Stomach smooth muscle (tissue), 2 donors: Measurements from ENCODE around the gene FRMD1.

Source experiments
- H3K27ac ChIP-seq: one replicate; pipeline ENCODE4 v1.7.0; 2013; ENCODE audit warnings: mild to moderate bottlenecking, low read length, inconsistent platforms
- H3K27me3 ChIP-seq, 2 donors: one replicate each; pipeline ENCODE4 v1.7.0; 2013; ENCODE audit warnings: low read length in 2 of 2; ENCODE audit not compliant: insufficient read depth in 2 of 2, control insufficient read depth in 1 of 2
- H3K36me3 ChIP-seq, 2 donors: one replicate each; pipeline ENCODE4 v1.7.0; 2013; ENCODE audit warnings: low read length in 2 of 2; ENCODE audit not compliant: control insufficient read depth in 2 of 2, insufficient read depth in 2 of 2
- H3K4me1 ChIP-seq: one replicate; pipeline ENCODE4 v1.7.0; 2013; ENCODE audit warnings: low read length; ENCODE audit not compliant: control insufficient read depth, insufficient read depth
- H3K4me3 ChIP-seq, 2 donors: one replicate each; pipeline ENCODE4 v1.7.0; 2013; ENCODE audit warnings: low read length in 2 of 2
- H3K9ac ChIP-seq, 2 donors: one replicate each; pipeline ENCODE4 v1.7.0; 2013; ENCODE audit warnings: low read length in 2 of 2, mild to moderate bottlenecking in 1 of 2
- H3K9me3 ChIP-seq, 2 donors: one replicate each; pipeline ENCODE4 v1.7.0; 2013; ENCODE audit warnings: low read length in 2 of 2; ENCODE audit not compliant: control insufficient read depth in 2 of 2
- donor health status: healthy.
- donor health status: Pancreatic carcinoma.

Gene FRMD1

GRCh38 chr6:168029459-168030217 lies 49.4 kb downstream of the FRMD1 start:
- Histone ChIP-seq H3K9ac (no peak overlapping the region), H3K27ac (no peak overlapping the region), H3K4me3 (no peak overlapping the region), H3K27me3 (peaks cover 0 to 6% of the 10 kb centered on the region in 2 donors), H3K9me3 (no peaks in the 10 kb centered on the region), H3K36me3 (no peaks in the 10 kb centered on the region), H3K4me1 (no peaks in the 10 kb centered on the region)

DNA sequence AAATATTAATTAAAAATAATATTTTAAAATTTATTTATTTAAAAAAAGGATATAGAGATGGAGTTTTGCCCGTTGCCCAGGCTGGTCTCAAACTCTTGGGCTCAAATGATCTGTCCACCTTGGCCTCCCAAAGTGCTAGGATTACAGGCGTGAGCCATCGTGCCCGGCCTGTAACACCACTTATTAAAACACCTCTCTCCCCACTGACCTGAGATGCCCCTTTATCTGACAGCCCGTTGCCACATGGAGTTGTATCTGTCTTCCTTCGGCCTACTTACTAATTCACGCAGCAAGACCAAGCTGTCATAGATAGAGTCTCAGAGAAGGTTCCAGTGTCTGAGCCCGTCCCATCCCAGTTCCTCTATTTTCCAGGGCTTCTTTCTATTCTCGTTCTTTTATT lies 50.8 kb downstream of the FRMD1 start:
- Histone ChIP-seq H3K9ac (no peak overlapping the region), H3K9me3 (no peaks in the 10 kb centered on the region), H3K36me3 (no peaks in the 10 kb centered on the region), H3K4me3 (no peak overlapping the region), H3K4me1 (no peaks in the 10 kb centered on the region), H3K27me3 (peaks cover 0 to 6% of the 10 kb centered on the region in 2 donors), H3K27ac (no peak overlapping the region)

DNA sequence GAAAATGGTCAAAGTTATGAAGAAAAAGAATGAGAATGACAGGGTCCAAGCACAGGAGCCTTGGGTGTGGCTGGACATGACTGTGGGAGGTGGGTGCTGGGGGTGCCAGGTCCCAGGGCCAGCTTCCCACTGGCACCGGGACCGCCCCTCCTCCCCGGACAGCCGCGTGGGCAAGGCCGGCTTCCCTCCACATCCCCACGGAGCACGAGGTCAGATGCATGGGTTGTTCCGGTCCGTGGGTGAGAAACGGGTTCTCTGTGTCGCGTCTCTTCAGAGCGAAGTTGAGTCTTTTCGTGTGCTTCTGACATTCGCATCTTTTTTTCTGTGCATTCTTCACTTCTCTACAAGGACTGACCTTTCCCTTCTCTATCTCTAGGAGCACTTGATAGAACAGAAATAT lies 51.5 kb downstream of the FRMD1 start:
- Histone ChIP-seq H3K9ac (no peak overlapping the region), H3K36me3 (no peaks in the 10 kb centered on the region)

GRCh38 chr6:168026925-168027324 lies 52.1 kb downstream of the FRMD1 start:
- no peak overlapping the region for H3K9ac ChIP-seq
- H3K9me3 ChIP-seq: no peaks in the 10 kb centered on the region
- H3K36me3 ChIP-seq: no peaks in the 10 kb centered on the region
- H3K4me1 ChIP-seq: no peaks in the 10 kb centered on the region
- H3K27ac ChIP-seq: no peak overlapping the region
- no peak overlapping the region for H3K4me3 ChIP-seq
- peaks cover 0 to 8% of the 10 kb centered on the region in 2 donors for H3K27me3 ChIP-seq

More for the DNA sequence above, 51.5 kb downstream of the FRMD1 start:
- Histone ChIP-seq H3K27me3 (peaks cover 0 to 8% of the 10 kb centered on the region in 2 donors), H3K4me3 (no peak overlapping the region), H3K27ac (no peak overlapping the region), H3K4me1 (no peaks in the 10 kb centered on the region), H3K9me3 (no peaks in the 10 kb centered on the region)

DNA sequence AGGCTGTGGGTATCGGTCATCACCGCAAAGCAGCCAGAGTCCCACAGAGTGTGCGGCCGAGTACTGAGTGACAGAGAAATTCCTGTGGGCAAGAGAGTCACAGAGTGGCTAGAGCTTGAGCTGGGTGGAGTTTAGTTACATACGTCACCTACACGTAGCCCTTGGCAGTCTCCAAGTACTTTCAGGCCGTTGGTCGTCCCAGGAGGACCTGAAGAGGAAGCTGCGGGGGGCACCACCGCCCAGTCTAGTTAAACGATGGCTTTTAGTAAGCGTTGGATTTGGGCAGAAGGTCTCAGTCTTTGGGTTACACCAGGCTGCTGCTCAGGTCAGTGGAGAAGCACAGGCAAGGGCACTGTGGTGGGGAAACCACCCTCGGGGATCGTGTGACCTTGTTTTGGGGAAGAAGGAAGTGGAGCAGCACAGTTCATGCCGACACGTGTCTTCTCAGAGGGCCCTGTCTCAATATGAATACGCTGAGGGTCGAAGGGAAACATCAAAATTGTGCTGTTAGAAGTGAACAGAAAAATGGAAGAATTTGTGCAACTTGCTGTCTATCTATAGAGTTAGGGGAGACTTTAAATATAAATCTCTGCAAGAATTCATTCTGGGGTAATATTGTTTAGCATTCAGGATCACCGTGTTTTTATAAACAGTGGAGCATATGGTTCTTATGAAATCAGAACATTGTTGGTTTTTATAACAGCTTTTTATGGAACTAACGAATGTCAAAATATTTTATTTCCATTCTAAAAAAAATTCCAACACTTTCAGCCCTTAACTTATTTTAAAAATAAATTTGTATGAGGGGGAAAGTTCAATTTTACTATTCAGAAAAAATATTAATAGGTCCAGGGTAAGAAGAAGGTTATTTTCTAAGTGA lies 52.9 kb downstream of the FRMD1 start:
- Histone ChIP-seq H3K36me3 (no peaks in the 10 kb centered on the region), H3K4me1 (no peaks in the 10 kb centered on the region)

DNA sequence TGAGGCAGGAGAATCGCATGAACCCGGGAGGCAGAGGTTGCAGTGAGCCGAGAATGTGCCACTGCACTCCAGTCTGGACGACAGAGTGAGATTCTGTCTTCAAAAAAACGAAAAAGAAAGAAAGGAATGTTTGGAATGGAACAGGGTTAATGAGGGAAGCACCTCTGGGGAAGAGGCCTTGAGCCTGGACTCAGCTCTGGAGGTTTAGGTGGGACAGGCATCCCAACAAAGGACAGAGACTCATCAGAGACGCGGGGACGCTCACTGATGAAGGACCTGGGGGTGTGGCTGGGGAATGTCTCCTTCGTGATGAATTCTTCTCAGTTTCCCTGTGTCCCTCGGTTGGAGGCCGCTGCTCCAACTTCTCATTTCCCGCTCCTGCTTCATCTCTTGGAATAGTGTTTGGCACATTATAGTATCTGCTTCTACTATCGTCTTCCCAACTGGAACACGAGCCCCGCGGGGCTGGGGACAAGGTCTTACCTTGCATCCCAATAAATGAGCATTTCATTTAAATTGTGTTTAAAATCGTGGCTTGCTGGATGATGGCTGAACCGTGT lies 54.0 kb downstream of the FRMD1 start:
- no peaks in the 10 kb centered on the region for H3K4me1 ChIP-seq
- no peak overlapping the region for H3K4me3 ChIP-seq
- H3K27me3 ChIP-seq: peaks cover 0 to 8% of the 10 kb centered on the region in 2 donors
- H3K36me3 ChIP-seq: no peaks in the 10 kb centered on the region
- no peak overlapping the region for H3K9ac ChIP-seq
- no peaks in the 10 kb centered on the region for H3K9me3 ChIP-seq
- no peak overlapping the region for H3K27ac ChIP-seq

More for the DNA sequence above, 52.9 kb downstream of the FRMD1 start:
- peaks cover 0 to 8% of the 10 kb centered on the region in 2 donors for H3K27me3 ChIP-seq
- no peaks in the 10 kb centered on the region for H3K9me3 ChIP-seq
- H3K4me3 ChIP-seq: no peak overlapping the region
- no peak overlapping the region for H3K9ac ChIP-seq
- H3K27ac ChIP-seq: no peak overlapping the region

GRCh38 chr6:168022488-168023321 lies 56.3 kb downstream of the FRMD1 start:
- no peaks in the 10 kb centered on the region for H3K4me1 ChIP-seq
- H3K27ac ChIP-seq: no peak overlapping the region
- no peaks in the 10 kb centered on the region for H3K36me3 ChIP-seq
- H3K9ac ChIP-seq: no peak overlapping the region
- no peaks in the 10 kb centered on the region for H3K9me3 ChIP-seq
- peaks cover 0 to 8% of the 10 kb centered on the region in 2 donors for H3K27me3 ChIP-seq
- H3K4me3 ChIP-seq: no peak overlapping the region

DNA sequence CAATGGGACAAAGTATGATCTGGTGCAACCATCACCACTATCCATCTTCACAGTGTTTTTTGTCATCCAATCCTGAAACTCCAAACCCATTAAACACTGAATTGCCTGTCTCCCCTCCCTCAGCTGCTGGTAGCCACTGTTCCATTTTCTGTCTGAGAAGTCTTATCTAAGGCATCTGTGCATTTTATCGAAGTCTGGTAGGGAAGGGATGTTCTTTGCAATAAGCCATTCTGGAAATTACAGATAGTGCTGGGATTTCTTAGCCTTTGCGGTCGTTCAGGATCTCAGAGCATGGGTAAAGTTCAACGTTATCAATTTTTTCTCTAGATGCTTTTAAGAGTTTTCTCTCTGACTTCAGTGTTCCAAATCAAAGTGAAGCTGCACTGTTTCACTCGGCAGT lies 57.4 kb downstream of the FRMD1 start:
- no peaks in the 10 kb centered on the region for H3K4me1 ChIP-seq
- H3K36me3 ChIP-seq: no peaks in the 10 kb centered on the region
- H3K9ac ChIP-seq: no peak overlapping the region
- no peak overlapping the region for H3K4me3 ChIP-seq
- H3K9me3 ChIP-seq: no peaks in the 10 kb centered on the region
- H3K27me3 ChIP-seq: peaks cover 0 to 9% of the 10 kb centered on the region in 2 donors
- no peak overlapping the region for H3K27ac ChIP-seq

GRCh38 chr6:168020242-168020641 lies 58.8 kb downstream of the FRMD1 start:
- Histone ChIP-seq H3K4me3 (no peak overlapping the region), H3K9ac (no peak overlapping the region), H3K27me3 (peaks cover 0 to 4% of the 10 kb centered on the region in 2 donors), H3K4me1 (no peaks in the 10 kb centered on the region), H3K27ac (no peak overlapping the region), H3K36me3 (no peaks in the 10 kb centered on the region), H3K9me3 (no peaks in the 10 kb centered on the region)

DNA sequence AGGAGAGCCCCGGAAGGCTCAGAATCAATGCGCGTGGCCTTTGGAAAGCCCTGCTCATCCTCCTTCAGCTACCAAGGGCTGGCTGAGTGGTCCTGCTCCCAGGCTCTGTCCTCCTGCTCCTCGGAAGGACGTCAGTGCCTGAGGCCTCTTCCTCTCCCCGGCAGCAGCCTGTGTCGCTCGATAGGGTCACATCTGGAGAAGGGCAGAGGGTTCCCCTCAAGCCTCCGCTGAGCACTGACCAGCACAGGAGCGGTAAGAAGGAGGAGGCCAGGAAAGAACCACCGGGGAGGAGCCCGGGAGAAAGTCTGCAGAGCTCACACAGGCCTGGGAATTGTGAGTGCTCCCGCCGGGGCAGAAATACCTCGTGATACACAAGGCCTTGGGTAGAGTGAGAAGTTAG lies 60.3 kb downstream of the FRMD1 start:
- no peak overlapping the region for H3K4me3 ChIP-seq
- H3K4me1 ChIP-seq: no peaks in the 10 kb centered on the region
- no peaks in the 10 kb centered on the region for H3K36me3 ChIP-seq
- H3K27ac ChIP-seq: no peak overlapping the region
- peaks cover 0 to 4% of the 10 kb centered on the region in 2 donors for H3K27me3 ChIP-seq
- no peak overlapping the region for H3K9ac ChIP-seq
- H3K9me3 ChIP-seq: no peaks in the 10 kb centered on the region
